IPS-15b (cell line): Measurements from ENCODE around the gene PARD6B.
A peak's percentile ranks its signal among the peaks of the same experiment; 100 is the strongest.

Experiments
- H3K27me3 ChIP-seq: one replicate; pipeline ENCODE4 v1.6.1; 2013; ENCODE audit warnings: low read length; ENCODE audit not compliant: control insufficient read depth, insufficient read depth
- H3K36me3 ChIP-seq: one replicate; pipeline ENCODE4 v1.6.1; 2013; ENCODE audit warnings: low read length; ENCODE audit not compliant: control insufficient read depth, insufficient read depth
- H3K4me1 ChIP-seq: one replicate; pipeline ENCODE4 v1.6.1; 2013; ENCODE audit warnings: mild to moderate bottlenecking, low read length; ENCODE audit not compliant: control insufficient read depth, insufficient read depth
- H3K4me3 ChIP-seq: one replicate; pipeline ENCODE4 v1.5.1; 2013; ENCODE audit warnings: low read depth, low read length
- H3K9ac ChIP-seq: one replicate; pipeline ENCODE4 v1.6.1; 2013; ENCODE audit warnings: low read depth, mild to moderate bottlenecking, low read length
- H3K9me3 ChIP-seq: one replicate; pipeline ENCODE4 v1.6.1; 2013; ENCODE audit warnings: mild to moderate bottlenecking, low read length; ENCODE audit not compliant: control insufficient read depth, insufficient read depth

The PARD6B gene

DNA sequence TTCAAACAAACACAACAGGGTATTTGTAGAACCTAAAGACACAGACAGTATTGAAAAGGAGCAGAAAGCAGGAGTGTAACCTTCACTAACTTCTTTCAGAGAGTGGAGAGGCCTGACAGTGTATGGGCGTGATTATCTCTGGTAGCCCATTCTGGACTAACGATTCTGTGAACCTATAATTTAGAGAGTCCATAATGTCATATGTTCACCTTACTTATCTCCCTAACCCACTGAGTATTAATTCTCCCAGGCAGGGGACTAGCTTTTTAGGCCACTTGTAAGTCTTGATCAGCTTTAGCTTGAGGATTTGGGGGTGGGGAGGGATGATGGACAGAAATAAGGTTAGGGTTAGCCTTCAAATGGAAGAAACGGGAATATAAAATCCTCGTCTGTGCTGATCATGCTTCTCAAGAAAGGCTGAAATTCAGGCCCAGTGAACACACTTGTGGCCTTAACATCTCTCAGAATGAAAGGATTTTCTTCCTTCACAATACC lies 2.8 kb upstream of the PARD6B start:
- Histone ChIP-seq H3K4me3 (no peak overlapping the region), H3K4me1 (peaks cover 3% of the 10 kb centered on the region), H3K36me3 (no peaks in the 10 kb centered on the region), H3K9ac (no peak overlapping the region), H3K9me3 (no peaks in the 10 kb centered on the region), H3K27me3 (no peaks in the 10 kb centered on the region)

DNA sequence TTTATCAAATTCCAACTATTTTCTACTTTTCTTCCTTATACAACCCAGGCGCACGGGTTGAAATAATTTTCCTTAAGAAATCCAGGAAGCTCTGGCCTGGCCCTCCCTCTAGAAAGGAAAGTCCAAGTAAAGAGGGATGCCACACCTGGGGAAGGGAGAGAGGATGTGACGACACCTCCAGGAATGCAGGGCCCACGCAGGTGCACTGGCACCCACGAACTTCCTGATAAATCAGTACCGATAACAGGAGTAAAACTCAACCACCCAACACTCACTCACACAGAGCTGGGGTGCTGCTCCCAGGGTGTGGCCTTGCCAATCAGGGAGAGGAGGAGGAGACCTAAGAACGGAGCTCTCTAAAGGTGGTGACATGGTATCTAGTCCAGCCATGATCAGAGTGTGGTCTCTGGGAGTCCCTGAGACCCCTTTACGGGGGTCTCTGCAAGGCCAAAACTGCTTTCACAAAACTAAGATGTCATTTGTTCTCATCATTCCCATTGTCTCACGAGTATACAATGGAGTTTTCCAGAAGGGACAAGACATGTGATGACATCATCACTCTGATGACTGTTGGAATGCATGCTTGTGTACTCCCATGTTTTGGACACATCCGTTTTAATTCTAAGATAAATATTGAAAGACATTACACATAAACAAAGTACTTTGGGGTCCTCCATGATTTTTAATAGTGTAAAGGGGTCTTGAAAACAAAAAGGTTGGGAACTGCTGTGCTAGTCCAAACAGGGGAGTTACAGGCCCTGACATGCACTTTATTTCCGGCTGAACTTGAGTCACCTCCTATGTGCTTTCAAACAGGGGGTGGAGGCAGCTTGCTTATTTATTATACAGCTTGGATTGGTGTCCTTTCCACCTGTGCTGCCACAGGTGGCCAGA lies 2.2 kb upstream of the PARD6B start:
- Histone ChIP-seq H3K27me3 (no peaks in the 10 kb centered on the region), H3K36me3 (no peaks in the 10 kb centered on the region), H3K9me3 (no peaks in the 10 kb centered on the region), H3K4me3 (no peak overlapping the region), H3K4me1 (peaks cover 3% of the 10 kb centered on the region), H3K9ac (no peak overlapping the region)

DNA sequence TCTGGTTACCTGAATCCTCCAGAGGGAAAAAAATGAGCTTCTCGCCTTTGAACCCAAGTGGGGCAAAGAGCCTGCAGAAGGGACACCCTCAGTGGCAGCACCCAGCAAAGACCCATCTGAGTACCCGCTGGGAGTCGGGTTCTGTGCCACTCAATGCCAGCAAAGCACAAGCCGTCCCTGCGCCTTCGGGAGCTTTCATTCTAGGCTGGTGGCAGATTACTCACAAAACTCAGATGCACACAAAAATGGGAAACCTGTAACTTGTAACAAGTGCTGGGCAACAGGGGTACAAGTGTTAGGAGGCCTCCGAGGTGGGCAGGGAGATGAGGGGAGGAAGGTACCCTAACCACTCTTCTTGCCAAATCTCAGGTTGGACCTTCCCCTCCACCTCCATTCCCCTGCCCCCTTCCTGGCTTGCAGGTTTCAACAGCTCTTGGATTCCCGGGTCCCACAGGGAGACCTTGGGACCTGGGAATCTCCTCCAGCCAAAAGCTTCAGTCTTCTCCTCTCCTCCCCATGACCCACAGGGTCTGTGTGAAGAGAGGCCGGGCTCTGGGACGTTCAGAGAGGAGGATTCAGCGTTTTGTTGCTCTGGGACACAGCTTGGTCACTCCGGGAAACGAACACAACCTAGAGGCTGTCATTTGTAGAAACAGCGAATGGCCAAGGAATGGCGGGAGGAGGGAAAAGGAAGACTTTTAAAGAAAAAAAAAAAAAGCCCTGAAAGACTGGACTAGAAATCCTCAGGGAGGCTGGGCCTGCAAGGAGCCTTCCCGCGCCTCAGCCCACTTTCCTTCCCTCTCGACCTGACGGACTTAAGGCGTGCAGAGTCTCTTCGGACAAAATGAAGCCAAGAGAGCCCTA lies 1.2 kb upstream of the PARD6B start:
- Histone ChIP-seq H3K9ac (peak overlapping the region; percentile 29), H3K27me3 (no peaks in the 10 kb centered on the region), H3K36me3 (no peaks in the 10 kb centered on the region), H3K4me1 (no peaks in the 10 kb centered on the region), H3K9me3 (no peaks in the 10 kb centered on the region), H3K4me3 (peak overlapping the region; percentile 77)

DNA sequence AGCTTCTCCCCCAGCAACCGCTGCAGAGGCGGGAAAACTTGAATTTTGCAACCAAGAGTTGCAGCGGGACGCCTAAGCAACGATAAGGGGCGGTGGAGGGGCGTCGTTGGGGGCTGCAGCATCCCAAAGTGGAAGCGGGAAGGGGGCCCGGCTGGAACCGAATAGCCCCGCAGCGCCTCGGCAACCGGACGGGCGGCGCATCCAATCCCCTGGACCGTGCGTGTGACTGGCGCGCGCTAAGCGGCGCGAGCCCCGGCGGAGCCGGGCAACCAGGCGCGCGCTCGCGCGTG lies 670 bp upstream of the PARD6B start:
- Histone ChIP-seq H3K27me3 (no peaks in the 10 kb centered on the region), H3K36me3 (no peaks in the 10 kb centered on the region), H3K9me3 (no peaks in the 10 kb centered on the region), H3K4me1 (no peaks in the 10 kb centered on the region), H3K4me3 (peak overlapping the region; percentile 77), H3K9ac (peak overlapping the region; percentile 29)

DNA sequence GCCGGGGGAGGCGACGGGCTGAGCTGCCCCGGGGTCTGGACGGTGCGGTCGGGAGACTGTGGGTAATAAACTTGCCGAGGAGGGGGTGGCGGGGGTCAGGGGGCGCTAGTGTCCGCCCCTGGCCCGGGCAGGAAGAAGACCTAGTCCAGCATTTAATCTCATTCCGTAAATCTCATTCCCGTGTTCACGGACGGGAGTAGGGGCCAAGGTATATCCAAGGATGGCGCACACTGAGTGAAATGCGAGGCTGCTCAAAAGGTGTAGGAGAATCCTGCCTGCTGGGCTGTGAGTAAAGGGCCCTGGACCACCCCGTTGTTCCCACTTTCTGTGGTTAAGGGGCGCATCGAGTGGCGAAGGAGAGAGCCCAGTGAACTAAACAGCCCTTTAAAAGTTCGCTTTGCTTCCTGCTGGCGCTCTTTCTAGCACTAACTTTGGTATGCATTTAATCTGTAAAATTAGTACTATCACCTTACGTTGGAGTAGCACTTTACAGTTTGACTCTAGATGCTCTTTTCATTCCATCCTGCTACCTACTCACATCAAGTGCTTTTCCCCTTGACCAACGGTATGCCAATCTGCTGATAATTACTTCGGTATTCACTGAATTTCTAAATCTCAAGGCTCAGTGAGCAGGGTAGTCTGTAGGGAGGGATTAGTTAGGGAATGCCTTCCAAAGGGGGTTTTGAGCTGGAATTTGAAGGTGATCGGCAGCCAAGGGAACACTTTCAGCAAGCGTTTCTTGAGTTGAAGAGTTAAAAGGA lies 730 bp downstream of the PARD6B start:
- Histone ChIP-seq H3K27me3 (no peaks in the 10 kb centered on the region), H3K36me3 (no peaks in the 10 kb centered on the region), H3K9ac (peak overlapping the region; percentile 67), H3K9me3 (no peaks in the 10 kb centered on the region), H3K4me3 (peak overlapping the region; percentile 80), H3K4me1 (peaks cover 3% of the 10 kb centered on the region)

DNA sequence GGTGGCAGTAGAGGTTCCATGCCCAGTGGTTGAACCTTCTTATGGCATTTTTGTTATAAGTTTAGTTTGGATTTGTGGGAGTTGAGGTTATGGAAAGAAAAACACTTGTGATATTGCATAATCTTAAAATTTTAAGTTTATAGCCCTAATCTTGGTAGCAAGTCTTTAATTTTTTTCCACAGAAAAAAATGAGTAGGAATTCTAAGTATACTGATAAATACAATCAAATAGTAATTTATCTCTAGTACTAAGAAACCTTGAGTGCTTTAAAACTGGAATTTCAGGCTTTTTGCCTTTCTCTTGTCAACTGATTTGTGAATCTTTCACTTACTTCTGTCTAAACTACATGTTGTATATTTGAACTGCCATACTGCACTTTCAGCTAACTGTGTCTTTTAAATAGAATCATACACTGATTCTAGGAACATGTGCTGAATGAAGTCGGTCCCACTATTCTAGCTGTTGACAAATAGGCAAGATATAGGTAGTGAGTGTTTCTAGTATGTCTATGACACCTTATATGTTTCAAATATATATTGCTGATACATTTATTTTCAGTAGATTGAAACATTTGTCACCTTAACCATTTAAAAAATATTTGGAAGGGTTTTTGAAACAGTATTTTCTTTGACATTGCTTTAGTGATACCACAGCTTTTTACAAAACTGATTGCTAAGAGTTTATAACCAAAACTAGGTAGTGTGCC lies 2.4 kb downstream of the PARD6B start:
- Histone ChIP-seq H3K9ac (no peak overlapping the region), H3K36me3 (no peaks in the 10 kb centered on the region), H3K4me3 (no peak overlapping the region)

DNA sequence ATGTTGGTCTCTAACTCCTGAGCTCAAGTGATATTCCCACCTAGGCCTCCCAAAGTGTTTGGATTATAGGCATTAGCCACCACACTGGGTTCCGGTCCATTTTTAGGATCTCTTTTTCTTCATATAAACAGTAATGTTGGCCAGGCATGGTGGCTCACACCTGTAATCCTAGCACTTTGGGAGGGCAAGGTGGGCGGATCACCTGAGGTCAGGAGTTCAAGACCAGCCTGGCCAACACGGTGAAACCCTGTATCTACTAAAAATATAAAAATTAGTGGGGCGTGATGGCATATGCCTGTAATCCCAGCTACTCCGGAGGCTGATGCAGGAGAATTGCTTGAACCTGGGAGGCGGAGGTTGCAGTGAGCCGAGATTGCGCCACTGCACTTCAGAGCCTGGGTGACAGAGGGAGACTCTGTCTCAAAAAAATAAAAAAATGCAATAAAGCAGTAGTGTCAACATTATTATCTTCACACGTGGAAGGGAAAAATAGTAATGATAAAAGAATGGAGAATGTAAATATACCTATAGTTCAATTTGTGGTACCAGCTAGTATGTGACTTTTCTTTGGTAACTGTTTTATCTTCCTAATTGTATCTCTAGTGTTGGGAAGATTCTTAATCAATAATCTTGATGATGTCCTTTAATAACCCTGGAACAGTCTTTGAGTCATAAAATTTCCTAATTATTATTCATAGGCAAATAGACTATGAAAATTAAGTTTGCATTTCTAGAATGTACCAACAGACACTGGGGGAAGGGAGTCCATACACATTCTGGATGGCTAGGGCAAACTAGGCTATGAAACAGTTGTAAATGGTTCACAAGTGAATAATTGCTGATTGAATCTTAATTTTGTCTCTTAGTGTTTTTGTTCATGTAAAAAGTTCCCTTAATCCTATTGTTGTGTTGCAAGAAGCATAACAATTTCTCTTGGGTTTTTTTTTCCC lies 3.6 kb downstream of the PARD6B start:
- Histone ChIP-seq H3K4me1 (peaks cover 11% of the 10 kb centered on the region), H3K36me3 (no peaks in the 10 kb centered on the region), H3K27me3 (no peaks in the 10 kb centered on the region), H3K4me3 (no peak overlapping the region), H3K9me3 (no peaks in the 10 kb centered on the region), H3K9ac (no peak overlapping the region)

More for the DNA sequence above, 2.4 kb downstream of the PARD6B start:
- Histone ChIP-seq H3K4me1 (peaks cover 7% of the 10 kb centered on the region), H3K9me3 (no peaks in the 10 kb centered on the region), H3K27me3 (no peaks in the 10 kb centered on the region)

DNA sequence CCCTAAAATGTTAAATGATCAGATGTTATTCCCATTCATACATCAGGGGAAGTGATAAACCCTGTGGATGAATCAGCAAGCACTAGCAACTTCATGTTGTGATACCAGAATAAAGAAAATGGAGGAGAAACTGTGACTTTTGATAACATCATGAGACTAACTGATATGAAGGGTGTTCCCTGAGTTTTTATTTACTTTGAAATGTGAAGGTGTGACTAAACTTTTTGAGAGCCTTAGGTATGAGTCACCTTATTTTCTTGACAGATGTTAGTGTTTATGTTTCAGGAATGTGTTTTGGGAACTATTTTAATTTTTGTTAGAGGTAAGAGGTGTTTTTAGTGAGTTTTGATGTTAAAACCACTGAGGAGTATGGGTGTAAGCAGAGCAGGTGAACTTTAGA lies 4.4 kb downstream of the PARD6B start:
- peaks cover 11% of the 10 kb centered on the region for H3K4me1 ChIP-seq
- H3K36me3 ChIP-seq, result no peaks in the 10 kb centered on the region
- H3K27me3 ChIP-seq, result no peaks in the 10 kb centered on the region
- no peaks in the 10 kb centered on the region for H3K9me3 ChIP-seq
- no peak overlapping the region for H3K9ac ChIP-seq
- no peak overlapping the region for H3K4me3 ChIP-seq

DNA sequence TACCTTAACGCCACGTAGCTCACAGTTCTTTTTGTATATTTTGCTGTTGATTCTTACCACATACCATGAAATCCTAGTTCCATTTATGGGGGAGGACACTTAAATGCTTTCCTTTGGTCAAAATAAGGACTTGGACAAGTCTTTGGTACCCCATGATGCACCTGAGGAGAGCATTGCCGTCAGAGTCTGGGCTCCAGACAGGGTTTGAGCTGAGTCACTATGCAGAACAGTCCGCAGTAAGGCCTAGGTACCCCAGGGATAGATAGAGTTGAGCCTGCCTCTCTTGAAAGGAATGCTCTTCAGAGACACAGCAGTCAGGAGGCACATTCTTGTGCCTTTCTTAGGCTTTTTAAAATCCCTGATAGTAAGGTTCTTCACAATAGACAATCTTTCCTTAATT lies 6.0 kb downstream of the PARD6B start:
- peaks cover 11% of the 10 kb centered on the region for H3K4me1 ChIP-seq
- H3K27me3 ChIP-seq, result no peaks in the 10 kb centered on the region
- no peak overlapping the region for H3K9ac ChIP-seq
- H3K4me3 ChIP-seq, result peak overlapping the region; percentile 1
- H3K36me3 ChIP-seq, result no peaks in the 10 kb centered on the region
- no peaks in the 10 kb centered on the region for H3K9me3 ChIP-seq

DNA sequence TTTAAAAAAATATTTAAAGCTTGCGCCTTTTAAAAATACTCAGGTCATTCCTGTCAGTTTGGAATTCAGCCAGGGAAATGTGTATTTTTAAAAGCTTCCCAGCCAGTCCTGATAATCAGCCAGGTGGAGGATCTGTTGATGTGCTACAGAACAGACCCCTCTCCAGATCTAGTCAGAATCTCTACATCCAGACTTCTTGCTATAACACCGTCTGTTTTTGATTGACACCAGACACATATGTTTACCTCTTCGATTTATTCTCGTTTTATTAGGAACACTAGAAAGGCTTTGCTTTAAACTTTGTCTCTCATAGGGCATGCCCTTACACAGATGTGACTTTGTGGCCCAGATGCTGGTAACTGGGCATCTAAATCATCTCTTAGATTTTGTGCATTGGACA lies 11.7 kb downstream of the PARD6B start:
- peaks cover 24% of the 10 kb centered on the region for H3K4me1 ChIP-seq
- H3K9me3 ChIP-seq, result no peaks in the 10 kb centered on the region
- H3K4me3 ChIP-seq, result no peak overlapping the region
- H3K36me3 ChIP-seq, result no peaks in the 10 kb centered on the region
- no peak overlapping the region for H3K9ac ChIP-seq
- H3K27me3 ChIP-seq, result no peaks in the 10 kb centered on the region
